HG03045 (cell line): ENCODE data around the gene EPB41L5.
"Not testable (repeated sequence)": the region's sequence is repeated elsewhere in the genome, so short reads cannot be mapped to it uniquely, and the experiment has no call there.

Experiments used
- ATAC-seq: cut with Tn5 transposase; IDR thresholded peaks from one replicate; pipeline ENCODE4 v1.9.1; 2021; ENCODE audit warnings: mild to moderate bottlenecking, moderate library complexity; ENCODE audit not compliant: unreplicated experiment

The EPB41L5 gene

GRCh38 chr2:120140866-120141265 is 128.0 kb downstream of the EPB41L5 start:
- no peak for ATAC-seq

GRCh38 chr2:120141300-120142069 is 128.6 kb downstream of the EPB41L5 start:
- ATAC-seq, result no peak

- no peak for ATAC-seq
Measured at GRCh38 chr2:120142528-120143219, 129.8 kb downstream of the EPB41L5 start.

- no peak for ATAC-seq
Measured at GRCh38 chr2:120148229-120148628, 135.4 kb downstream of the EPB41L5 start.

GRCh38 chr2:120148669-120149068 is 135.8 kb downstream of the EPB41L5 start:
- no peak for ATAC-seq

- ATAC-seq, result no peak
Measured at GRCh38 chr2:120149406-120149805, 136.5 kb downstream of the EPB41L5 start.

- no peak for ATAC-seq
Measured at GRCh38 chr2:120150040-120150482, 137.2 kb downstream of the EPB41L5 start.

- no peak for ATAC-seq
Measured at GRCh38 chr2:120155308-120155707, 142.4 kb downstream of the EPB41L5 start.

- ATAC-seq, result not testable (repeated sequence)
Measured at GRCh38 chr2:120158658-120159057, 145.8 kb downstream of the EPB41L5 start.

GRCh38 chr2:120161190-120161589 is 148.3 kb downstream of the EPB41L5 start:
- no peak for ATAC-seq

GRCh38 chr2:120162716-120163115 is 149.8 kb downstream of the EPB41L5 start:
- ATAC-seq, result no peak

GRCh38 chr2:120167272-120167671 is 154.4 kb downstream of the EPB41L5 start:
- ATAC-seq, result no peak

GRCh38 chr2:120169020-120169419 is 156.1 kb downstream of the EPB41L5 start:
- ATAC-seq, result no peak

- no peak for ATAC-seq
Measured at GRCh38 chr2:120174963-120175581, 162.2 kb downstream of the EPB41L5 start.

GRCh38 chr2:120176526-120176925 is 163.6 kb downstream of the EPB41L5 start:
- ATAC-seq, result no peak

GRCh38 chr2:120177001-120177621 is 164.2 kb downstream of the EPB41L5 start:
- peak; percentile 99 for ATAC-seq

- ATAC-seq, result no peak
Measured at GRCh38 chr2:120177973-120178372, 165.1 kb downstream of the EPB41L5 start.

GRCh38 chr2:120179396-120179795 is 166.5 kb downstream of the EPB41L5 start:
- ATAC-seq, result no peak

- ATAC-seq, result no peak
Measured at GRCh38 chr2:120180066-120180465, 167.2 kb downstream of the EPB41L5 start.

GRCh38 chr2:120182019-120182560 is 169.2 kb downstream of the EPB41L5 start:
- no peak for ATAC-seq

- no peak for ATAC-seq
Measured at GRCh38 chr2:120189189-120189588, 176.3 kb downstream of the EPB41L5 start.
